NCI-H526 treated with DMSO at 0.1 percent for 48 hours (cell line): ENCODE measurements around the gene YIF1B.
A peak's percentile ranks its signal among the peaks of the same experiment; 100 is the strongest.
"Not testable (repeated sequence)": the region's sequence is repeated elsewhere in the genome, so short reads cannot be mapped to it uniquely, and the experiment has no call there.

Source experiments
- DNase-seq: peaks from one replicate; lab custom pipeline; 2025; lab: John Stamatoyannopoulos, UW

The YIF1B gene, protein sequence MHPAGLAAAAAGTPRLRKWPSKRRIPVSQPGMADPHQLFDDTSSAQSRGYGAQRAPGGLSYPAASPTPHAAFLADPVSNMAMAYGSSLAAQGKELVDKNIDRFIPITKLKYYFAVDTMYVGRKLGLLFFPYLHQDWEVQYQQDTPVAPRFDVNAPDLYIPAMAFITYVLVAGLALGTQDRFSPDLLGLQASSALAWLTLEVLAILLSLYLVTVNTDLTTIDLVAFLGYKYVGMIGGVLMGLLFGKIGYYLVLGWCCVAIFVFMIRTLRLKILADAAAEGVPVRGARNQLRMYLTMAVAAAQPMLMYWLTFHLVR

GRCh38 chr19:38315657-38316476 lies at the start of gene YIF1B:
Gene YIF1B, minus strand, starts transcription at chr19:38315947. Its CDS starts 30 bp downstream, at chr19:38315917.
- peak; percentile 97 for DNase-seq

- DNase-seq = not testable (repeated sequence)
Measured at GRCh38 chr19:38362946-38363688, 47.4 kb upstream of the YIF1B start.

- DNase-seq = peak; percentile 55
Measured at GRCh38 chr19:38362076-38362945, 46.6 kb upstream of the YIF1B start.

DNA sequence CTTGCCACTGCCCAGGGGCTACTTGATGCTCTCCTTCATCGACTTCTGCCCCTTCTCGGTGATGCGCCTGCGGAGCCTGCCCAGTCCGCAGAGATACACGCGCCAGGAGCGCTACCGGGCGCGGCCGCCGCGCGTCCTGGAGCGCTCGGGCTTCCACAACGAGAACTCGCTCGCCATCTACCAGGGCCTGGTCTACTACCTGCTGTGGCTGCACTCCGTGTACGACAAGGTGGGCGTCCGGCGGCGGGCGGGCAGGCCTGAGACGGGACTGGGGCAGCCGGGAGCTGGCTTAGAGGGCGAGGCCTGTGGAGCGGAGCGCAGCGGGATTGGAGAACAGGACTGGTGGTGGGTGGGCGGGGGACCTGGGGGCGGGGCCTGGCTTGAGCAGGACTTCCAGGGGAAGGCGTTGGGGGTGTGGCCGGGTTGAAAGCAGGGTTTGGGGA lies 45.9 kb upstream of the YIF1B start:
- peak; percentile 66 for DNase-seq

DNA sequence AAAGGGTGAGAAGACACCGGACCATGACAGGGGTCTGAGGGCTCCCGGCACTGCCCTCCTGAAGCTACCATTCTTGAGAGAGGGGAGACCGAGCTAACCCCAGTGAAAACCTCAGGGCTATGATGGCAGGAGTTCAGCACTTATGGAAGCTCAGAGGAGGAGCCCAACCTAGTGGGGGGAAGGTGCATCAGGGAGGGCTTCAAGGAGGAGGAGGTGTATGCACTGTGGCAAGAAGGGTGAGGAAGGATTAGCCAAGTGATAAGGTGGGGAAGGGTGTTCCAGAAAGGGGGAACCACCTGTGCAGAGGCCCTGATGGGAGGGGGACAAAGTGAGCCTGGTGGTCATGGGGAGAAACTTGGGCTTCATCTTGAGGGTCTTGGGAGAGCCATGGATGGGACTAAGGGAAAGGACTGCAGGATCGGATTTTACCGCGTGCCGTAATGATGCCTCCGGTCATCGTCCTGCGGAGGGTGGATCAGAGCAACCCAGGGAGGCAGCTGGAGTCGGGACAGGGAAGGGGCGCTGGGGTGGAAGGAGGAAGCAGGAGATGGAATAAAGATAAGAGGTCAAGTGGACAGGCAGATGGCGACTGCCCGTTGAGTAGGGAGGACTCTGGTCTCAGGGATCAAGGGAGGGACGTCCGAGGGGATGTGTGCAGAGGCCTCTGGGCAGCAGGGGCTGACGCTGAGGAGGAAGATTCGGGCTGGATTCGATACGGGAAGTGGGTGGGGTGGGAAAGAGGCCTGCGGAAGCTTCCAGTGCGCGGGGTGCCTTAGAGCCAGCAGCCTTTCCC lies 45.3 kb upstream of the YIF1B start:
- DNase-seq = no peak

GRCh38 chr19:38360351-38360750 lies 44.6 kb upstream of the YIF1B start:
- DNase-seq = no peak

DNA sequence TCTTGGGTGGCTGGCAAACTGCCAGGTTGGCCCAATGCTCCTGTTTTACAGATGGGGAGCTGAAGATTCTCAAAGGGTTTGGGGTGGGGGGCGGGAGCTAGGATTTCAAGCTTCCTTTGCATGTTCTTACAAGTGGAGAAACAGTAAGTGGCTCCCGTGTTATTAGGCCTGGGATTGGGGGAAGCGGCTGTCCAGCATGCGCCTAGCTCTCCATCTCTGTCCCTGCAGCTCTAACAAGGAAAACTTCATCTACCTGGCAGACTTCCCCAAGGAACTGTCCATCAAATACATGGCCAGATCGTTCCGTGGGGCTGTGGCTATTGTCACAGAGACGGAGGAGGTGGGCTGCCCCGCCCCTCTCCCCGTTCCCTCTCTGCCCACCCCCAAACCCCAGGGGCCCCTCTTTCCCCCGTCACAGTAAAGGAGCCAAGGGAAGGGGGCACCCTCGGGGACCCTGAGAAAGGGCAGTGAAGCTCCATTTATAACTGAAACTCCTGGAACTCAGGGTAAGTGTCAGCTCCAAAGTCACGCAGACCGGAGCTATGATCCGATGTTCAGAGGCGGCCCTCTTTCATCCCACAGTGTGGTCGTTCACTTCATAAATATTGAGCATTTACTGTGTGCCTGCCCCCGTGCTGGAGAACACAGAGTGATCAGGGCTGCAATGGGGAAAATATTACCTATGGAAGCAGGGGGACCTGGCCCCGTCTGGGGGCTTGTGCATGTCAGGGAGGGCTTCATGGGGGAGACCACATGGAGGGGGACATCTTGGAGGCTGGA lies 43.7 kb upstream of the YIF1B start:
- no peak for DNase-seq

GRCh38 chr19:38358071-38358470 lies 42.3 kb upstream of the YIF1B start:
- no peak for DNase-seq

DNA sequence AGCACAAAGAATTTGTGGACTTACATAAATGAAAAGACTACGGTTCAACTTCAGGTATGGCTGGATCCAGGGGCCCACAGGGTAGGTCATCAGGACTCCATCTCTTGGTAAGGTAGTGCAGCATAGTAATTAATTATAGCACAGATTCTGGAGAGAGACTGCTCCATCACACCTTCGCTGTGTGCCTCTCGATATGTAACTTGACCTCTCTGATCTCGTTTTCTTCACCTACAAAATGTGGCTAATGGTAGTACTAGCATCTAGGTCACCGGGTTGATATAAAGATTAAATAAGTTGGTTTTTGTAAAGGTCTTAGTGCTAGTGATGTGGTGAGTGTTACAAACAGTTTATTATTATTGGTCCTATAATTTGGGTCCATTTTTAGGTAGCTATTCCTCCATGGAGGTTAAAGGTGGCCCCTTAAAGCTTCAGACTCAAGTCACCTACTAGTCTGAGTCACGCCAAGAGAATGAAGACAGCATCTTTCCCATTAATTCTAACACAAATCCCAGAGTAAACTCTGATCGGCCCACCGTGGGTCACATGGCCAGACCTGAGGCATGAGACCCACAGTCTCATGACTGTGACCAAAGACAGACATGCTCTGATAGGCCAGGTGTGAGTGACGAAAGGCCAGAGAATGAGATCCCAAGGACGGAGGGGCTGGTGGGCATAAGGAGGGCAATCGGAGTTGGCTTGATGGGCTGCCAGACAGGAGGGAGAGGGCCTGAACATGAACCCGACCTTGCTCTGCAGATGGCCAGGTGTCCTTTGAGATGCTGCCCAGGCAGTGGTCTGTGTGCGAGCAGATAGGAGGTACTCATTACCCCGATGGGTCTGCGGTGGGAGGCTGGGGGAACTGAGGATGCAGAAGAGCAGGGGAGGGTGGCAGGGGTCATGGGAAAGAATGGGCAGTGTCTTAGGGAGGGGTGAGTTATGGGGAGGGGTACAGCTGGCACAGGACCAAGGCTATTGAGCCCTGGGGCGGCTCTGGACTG lies 40.3 kb upstream of the YIF1B start:
- DNase-seq = no peak

DNA sequence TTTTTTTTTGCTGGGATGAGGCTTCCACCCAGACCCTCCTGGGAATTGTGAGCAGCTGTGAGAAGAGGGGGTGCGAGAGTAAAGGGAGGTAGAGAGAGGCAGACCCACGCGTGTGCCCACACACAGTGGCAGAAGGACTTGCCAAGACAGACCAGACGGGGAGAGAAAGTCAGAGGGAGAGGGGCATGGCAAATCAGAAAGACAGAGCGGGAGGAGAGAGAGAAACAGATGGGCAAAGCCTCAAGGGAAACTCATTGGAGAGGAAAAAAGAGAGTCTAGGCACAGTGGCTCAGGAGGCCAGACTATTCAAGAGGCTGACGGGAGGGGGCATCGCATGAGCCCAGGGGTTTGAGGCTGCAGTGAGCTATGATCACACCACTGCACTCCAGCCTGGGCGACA lies 36.9 kb upstream of the YIF1B start:
- no peak for DNase-seq

GRCh38 chr19:38351865-38352395 lies 36.2 kb upstream of the YIF1B start:
- no peak for DNase-seq

DNA sequence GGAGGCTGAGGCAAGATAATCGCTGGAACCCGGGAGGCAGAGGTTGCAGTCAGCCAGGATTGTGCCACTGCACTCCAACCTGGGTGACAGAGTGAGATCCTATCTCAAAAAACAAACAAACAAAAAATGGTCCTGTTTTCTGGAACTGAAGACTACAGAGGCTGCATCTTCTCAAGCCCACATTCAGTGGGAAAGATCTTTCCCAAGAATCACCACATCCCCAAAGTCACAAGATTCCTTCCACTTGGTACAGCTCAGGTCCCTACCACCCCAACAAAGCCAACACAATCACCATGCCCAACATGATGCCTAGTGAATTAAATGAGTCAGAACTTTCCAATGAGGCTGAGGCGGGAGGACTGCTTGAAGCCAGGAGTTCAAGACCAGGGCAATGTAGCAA lies 35.1 kb upstream of the YIF1B start:
- DNase-seq = no peak

GRCh38 chr19:38346837-38347236 lies 31.1 kb upstream of the YIF1B start:
- DNase-seq = no peak

GRCh38 chr19:38340927-38341326 lies 25.2 kb upstream of the YIF1B start:
- DNase-seq = no peak

- not testable (repeated sequence) for DNase-seq
Measured at GRCh38 chr19:38339011-38339410, 23.3 kb upstream of the YIF1B start.

DNA sequence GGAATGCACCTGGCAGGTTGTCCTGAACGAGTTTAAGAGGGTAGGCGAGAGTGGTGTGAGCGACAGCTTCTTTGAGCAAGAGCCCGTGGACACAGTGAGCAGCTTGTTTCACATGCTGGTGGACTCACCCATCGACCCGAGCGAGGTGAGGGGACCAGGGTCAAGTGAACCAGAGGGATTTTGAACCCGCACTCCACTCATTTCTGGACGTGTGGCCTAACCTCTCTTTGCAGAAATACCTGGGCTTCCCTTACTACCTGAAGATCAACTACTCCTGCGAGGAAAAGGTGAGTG lies 21.6 kb upstream of the YIF1B start:
- no peak for DNase-seq

- DNase-seq = peak; percentile 95
Measured at GRCh38 chr19:38336638-38337359, 21.1 kb upstream of the YIF1B start.
